Mesenchymal stem cell (in vitro differentiated cells and primary cell): ENCODE results near the gene LYSMD3.

Experiments
- DNase-seq: peaks from one replicate; pipeline ENCODE4 v3.0.0-alpha.2; 2013
- H2AFZ ChIP-seq: one replicate; pipeline ENCODE4 v1.6.1; 2013; ENCODE audit warnings: low read depth, mild to moderate bottlenecking, control low read depth, inconsistent platforms, low read length, moderate library complexity
- H2AK5ac ChIP-seq: 2 replicates; pipeline ENCODE4 v1.6.1; 2013; ENCODE audit warnings: low read length, moderate library complexity, mild to moderate bottlenecking, inconsistent platforms; ENCODE audit not compliant: severe bottlenecking
- H2BK120ac ChIP-seq: one replicate; pipeline ENCODE4 v1.6.1; 2013; ENCODE audit warnings: low read depth, mild to moderate bottlenecking, inconsistent platforms, low read length, moderate library complexity
- H2BK12ac ChIP-seq, 2 experiments: one replicate each; pipeline ENCODE4 v1.6.1; 2013; ENCODE audit warnings: inconsistent platforms in 2 of 2, low read length in 2 of 2, mild to moderate bottlenecking in 2 of 2, moderate library complexity in 2 of 2, control low read depth in 1 of 2
- H2BK15ac ChIP-seq: one replicate; pipeline ENCODE4 v1.6.1; 2013; ENCODE audit warnings: mild to moderate bottlenecking, low read depth, inconsistent platforms; ENCODE audit not compliant: poor library complexity, severe bottlenecking
- H2BK5ac ChIP-seq: 2 replicates; pipeline ENCODE4 v1.6.1; 2013; ENCODE audit warnings: low read depth, mild to moderate bottlenecking, low read length, control low read depth, inconsistent platforms; ENCODE audit not compliant: poor library complexity, severe bottlenecking
- H3K14ac ChIP-seq, 2 experiments: one replicate each; pipeline ENCODE4 v1.6.1; 2013; ENCODE audit warnings: inconsistent platforms in 2 of 2, low read length in 2 of 2, control low read depth in 1 of 2, mild to moderate bottlenecking in 1 of 2, moderate library complexity in 1 of 2
- H3K18ac ChIP-seq, 2 experiments: one replicate each; pipeline ENCODE4 v1.6.1; 2013; ENCODE audit warnings: inconsistent platforms in 2 of 2, low read length in 2 of 2, control low read depth in 1 of 2, low read depth in 1 of 2, mild to moderate bottlenecking in 1 of 2
- H3K23ac ChIP-seq, 2 experiments: one replicate each; pipeline ENCODE4 v1.6.1; 2013; ENCODE audit warnings: inconsistent platforms in 2 of 2, low read length in 2 of 2, mild to moderate bottlenecking in 2 of 2, moderate library complexity in 2 of 2, control low read depth in 1 of 2
- H3K27ac ChIP-seq: 2 replicates; pipeline ENCODE4 v1.5.1; 2013; ENCODE audit warnings: mild to moderate bottlenecking, moderate library complexity, low read length, control low read depth, inconsistent platforms; ENCODE audit not compliant: poor library complexity, severe bottlenecking
- H3K27me3 ChIP-seq, 2 experiments: 2 replicates each; pipeline versions ENCODE4 v1.6.1 to v1.7.0; 2013; ENCODE audit warnings: low read length in 2 of 2, mild to moderate bottlenecking in 2 of 2, moderate library complexity in 2 of 2, control low read depth in 1 of 2, inconsistent platforms in 1 of 2; ENCODE audit not compliant: control insufficient read depth in 1 of 2, insufficient read depth in 1 of 2
- H3K36me3 ChIP-seq, 2 experiments: 2 replicates each; pipeline versions ENCODE4 v1.6.1 to v1.7.0; 2013; ENCODE audit warnings: low read length in 2 of 2, control low read depth in 1 of 2, inconsistent platforms in 1 of 2, low read depth in 1 of 2, mild to moderate bottlenecking in 1 of 2; ENCODE audit not compliant: insufficient read depth in 2 of 2, control insufficient read depth in 1 of 2
- H3K4ac ChIP-seq, 2 experiments: one replicate each; pipeline ENCODE4 v1.6.1; 2013; ENCODE audit warnings: inconsistent platforms in 2 of 2, low read length in 2 of 2, mild to moderate bottlenecking in 2 of 2, moderate library complexity in 2 of 2, control low read depth in 1 of 2, low read depth in 1 of 2
- H3K4me1 ChIP-seq: 2 replicates; pipeline ENCODE4 v1.6.1; 2013; ENCODE audit warnings: low read depth, low read length, control low read depth; ENCODE audit not compliant: control insufficient read depth, insufficient read depth
- H3K4me2 ChIP-seq: 2 replicates; pipeline ENCODE4 v1.6.1; 2013; ENCODE audit warnings: low read length, mild to moderate bottlenecking, inconsistent platforms; ENCODE audit not compliant: poor library complexity, severe bottlenecking
- H3K4me3 ChIP-seq, 2 experiments: 2 replicates each; pipeline versions ENCODE4 v1.5.1 to v1.7.0; 2013; ENCODE audit warnings: low read length in 2 of 2, mild to moderate bottlenecking in 2 of 2, control low read depth in 1 of 2, low read depth in 1 of 2; ENCODE audit not compliant: insufficient read depth in 1 of 2
- H3K79me1 ChIP-seq: replicated peaks from 2 replicates; pipeline ENCODE4 v1.6.1; 2013; ENCODE audit warnings: mild to moderate bottlenecking, control low read depth, low read length, inconsistent platforms; ENCODE audit not compliant: poor library complexity, severe bottlenecking
- H3K9ac ChIP-seq: 2 replicates; pipeline ENCODE4 v1.7.0; 2013; ENCODE audit warnings: mild to moderate bottlenecking, low read length, moderate library complexity
- H3K9me3 ChIP-seq: 2 replicates; pipeline ENCODE4 v1.7.0; 2013; ENCODE audit warnings: mild to moderate bottlenecking, low read length; ENCODE audit not compliant: control insufficient read depth
- H4K8ac ChIP-seq: one replicate; pipeline ENCODE4 v1.6.1; 2013; ENCODE audit warnings: inconsistent platforms, mild to moderate bottlenecking, low read length, moderate library complexity
- H4K91ac ChIP-seq: one replicate; pipeline ENCODE4 v1.6.1; 2013; ENCODE audit warnings: mild to moderate bottlenecking, low read length, inconsistent platforms
- WGBS: methylation state at CpG from one replicate; pipeline ENCODE4 v1.1.7; 2013; ENCODE audit warnings: mixed read lengths; 5-methylcytosine and 5-hydroxymethylcytosine counted together

LYSMD3 gene

DNA sequence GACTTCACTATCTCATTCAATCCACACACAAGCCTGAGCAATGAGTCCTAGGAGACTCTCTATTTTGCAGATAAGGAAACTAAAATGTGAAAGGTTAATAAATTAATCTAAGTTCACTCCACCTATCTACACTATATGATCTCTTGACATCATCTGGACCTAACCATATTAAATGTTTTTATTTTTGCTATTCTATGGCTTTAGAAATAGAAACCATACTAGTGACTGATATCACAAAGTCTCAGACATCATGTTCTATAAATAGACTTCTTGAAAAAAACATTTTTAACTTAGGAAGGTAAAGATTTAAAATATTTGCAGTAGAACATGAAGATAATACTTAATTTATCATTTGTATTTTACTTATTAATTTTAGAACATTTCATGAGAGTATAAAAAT, 19.8 kb upstream of the LYSMD3 start:
- Histone ChIP-seq H3K4me3 (no peak overlapping the region), H3K14ac (no peak overlapping the region), H4K91ac (no peak overlapping the region), H3K9me3 (no peaks in the 10 kb centered on the region), H3K18ac (no peak overlapping the region), H2BK12ac (no peak overlapping the region), H2BK5ac (no peak overlapping the region), H3K4me2 (no peak overlapping the region), H3K4ac (no peak overlapping the region), H3K36me3 (no peaks in the 10 kb centered on the region), H2BK15ac (no peak overlapping the region), H2AFZ (no peak overlapping the region), H2BK120ac (no peak overlapping the region), H3K23ac (no peak overlapping the region), H3K27ac (no peak overlapping the region), H3K27me3 (peaks cover 19 to 30% of the 10 kb centered on the region in 2 experiments), H3K79me1 (no peaks in the 10 kb centered on the region), H3K9ac (no peak overlapping the region), H3K4me1 (no peaks in the 10 kb centered on the region), H2AK5ac (no peak overlapping the region), H4K8ac (no peak overlapping the region)
- no peak for DNase-seq

GRCh38 chr5:90548069-90548593, 18.7 kb upstream of the LYSMD3 start:
- Histone ChIP-seq H3K18ac (no peak overlapping the region), H3K9ac (no peak overlapping the region), H4K8ac (no peak overlapping the region), H2AFZ (no peak overlapping the region), H2BK5ac (no peak overlapping the region), H3K79me1 (no peaks in the 10 kb centered on the region), H2BK120ac (no peak overlapping the region), H3K9me3 (no peaks in the 10 kb centered on the region), H3K23ac (no peak overlapping the region), H3K4ac (no peak overlapping the region), H3K14ac (no peak overlapping the region), H3K36me3 (no peaks in the 10 kb centered on the region), H2BK12ac (no peak overlapping the region), H3K4me3 (no peak overlapping the region), H3K27me3 (peaks cover 14 to 31% of the 10 kb centered on the region in 2 experiments), H3K4me2 (no peak overlapping the region), H3K4me1 (no peaks in the 10 kb centered on the region), H2AK5ac (no peak overlapping the region), H2BK15ac (no peak overlapping the region), H3K27ac (no peak overlapping the region), H4K91ac (no peak overlapping the region)
- WGBS: 24% methylated on average over 4 of the region's 5 CpGs
- no peak for DNase-seq

GRCh38 chr5:90547072-90547536, 17.7 kb upstream of the LYSMD3 start:
- H3K23ac ChIP-seq: no peak overlapping the region
- no peak overlapping the region for H2AFZ ChIP-seq
- H2AK5ac ChIP-seq: no peak overlapping the region
- no peak overlapping the region for H2BK5ac ChIP-seq
- no peak overlapping the region for H4K91ac ChIP-seq
- peak; percentile 31 for DNase-seq
- no peak overlapping the region for H3K18ac ChIP-seq
- no peak overlapping the region for H3K4me3 ChIP-seq
- no peak overlapping the region for H4K8ac ChIP-seq
- no peak overlapping the region for H3K27ac ChIP-seq
- H3K4me2 ChIP-seq: no peak overlapping the region
- H3K9ac ChIP-seq: no peak overlapping the region
- no peak overlapping the region for H2BK15ac ChIP-seq
- H2BK120ac ChIP-seq: no peak overlapping the region
- H3K79me1 ChIP-seq: no peaks in the 10 kb centered on the region
- no peak overlapping the region for H3K14ac ChIP-seq
- WGBS: 20% methylated on average over 1 of the region's 1 CpG
- peaks cover 6 to 22% of the 10 kb centered on the region in 2 experiments for H3K27me3 ChIP-seq
- no peaks in the 10 kb centered on the region for H3K36me3 ChIP-seq
- H2BK12ac ChIP-seq: no peak overlapping the region
- H3K4ac ChIP-seq: no peak overlapping the region
- H3K9me3 ChIP-seq: no peaks in the 10 kb centered on the region
- no peaks in the 10 kb centered on the region for H3K4me1 ChIP-seq

DNA sequence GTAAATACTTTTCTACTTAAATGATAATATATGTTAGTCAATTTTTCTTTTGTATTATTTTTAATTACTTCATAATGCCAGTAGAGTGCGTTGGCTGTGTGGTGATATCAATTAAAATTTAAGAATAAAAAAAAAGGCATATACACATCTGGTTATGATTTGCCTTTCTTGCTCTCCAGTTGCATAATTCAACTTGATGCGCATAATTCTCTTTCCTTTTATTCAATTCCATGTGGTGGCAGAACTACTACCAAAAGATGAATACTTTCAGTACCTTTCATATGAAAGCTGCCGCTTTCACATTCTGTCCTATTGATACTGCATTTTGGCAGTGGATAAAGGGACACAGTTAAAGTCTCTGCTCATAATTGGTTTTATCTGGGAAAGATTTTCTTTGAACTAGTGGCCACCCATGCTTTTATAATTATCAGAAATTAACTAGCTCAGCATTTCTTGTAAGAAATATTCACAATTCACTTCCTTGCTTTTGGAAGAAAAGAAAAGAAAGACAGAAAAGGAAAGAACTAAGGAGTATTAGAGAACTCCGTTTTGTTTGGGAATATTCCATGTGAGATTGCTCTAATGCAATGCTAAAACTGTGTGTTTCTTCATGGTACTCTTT, 16.9 kb upstream of the LYSMD3 start:
- no peak overlapping the region for H3K18ac ChIP-seq
- 100% methylated on average over 2 of the region's 4 CpGs for WGBS
- H3K9me3 ChIP-seq: no peaks in the 10 kb centered on the region
- no peak overlapping the region for H3K27ac ChIP-seq
- H3K4me3 ChIP-seq: no peak overlapping the region
- H4K8ac ChIP-seq: no peak overlapping the region
- DNase-seq: no peak
- H3K27me3 ChIP-seq: peaks cover 4 to 17% of the 10 kb centered on the region in 2 experiments
- H3K4me1 ChIP-seq: no peaks in the 10 kb centered on the region
- H3K36me3 ChIP-seq: no peaks in the 10 kb centered on the region
- H3K79me1 ChIP-seq: no peaks in the 10 kb centered on the region
- no peak overlapping the region for H3K23ac ChIP-seq
- H2AFZ ChIP-seq: no peak overlapping the region
- no peak overlapping the region for H2BK5ac ChIP-seq
- no peak overlapping the region for H4K91ac ChIP-seq
- no peak overlapping the region for H3K4me2 ChIP-seq
- no peak overlapping the region for H2BK120ac ChIP-seq
- no peak overlapping the region for H2AK5ac ChIP-seq
- no peak overlapping the region for H2BK15ac ChIP-seq
- no peak overlapping the region for H2BK12ac ChIP-seq
- no peak overlapping the region for H3K4ac ChIP-seq
- H3K14ac ChIP-seq: no peak overlapping the region
- H3K9ac ChIP-seq: no peak overlapping the region
